GM21619 (cell line): ENCODE data around the gene HOXC9.

ENCODE experiments used
- ATAC-seq: cut with Tn5 transposase; IDR thresholded peaks from one replicate; pipeline ENCODE4 v1.9.1; 2021; ENCODE audit not compliant: unreplicated experiment

The HOXC9 gene

GRCh38 chr12:53986686-53987483 is 13.1 kb upstream of the HOXC9 start:
- ATAC-seq, result no peak

- ATAC-seq, result no peak
Observed at GRCh38 chr12:53987787-53988230, 12.2 kb upstream of the HOXC9 start.

- no peak for ATAC-seq
Observed at GRCh38 chr12:53988541-53989226, 11.3 kb upstream of the HOXC9 start.

- ATAC-seq, result peak; percentile 55
Observed at GRCh38 chr12:53989227-53990113, 10.5 kb upstream of the HOXC9 start.

GRCh38 chr12:53990311-53991076 is 9.5 kb upstream of the HOXC9 start:
- ATAC-seq, result no peak

- no peak for ATAC-seq
Observed at GRCh38 chr12:53991077-53991460, 8.9 kb upstream of the HOXC9 start.

- ATAC-seq, result no peak
Observed at GRCh38 chr12:53992377-53992889, 7.5 kb upstream of the HOXC9 start.

GRCh38 chr12:53993162-53994008 is 6.6 kb upstream of the HOXC9 start:
- ATAC-seq, result no peak

GRCh38 chr12:53994009-53994263 is 6.0 kb upstream of the HOXC9 start:
- ATAC-seq, result no peak

- ATAC-seq, result no peak
Observed at GRCh38 chr12:53994264-53995001, 5.5 kb upstream of the HOXC9 start.

GRCh38 chr12:53995002-53995377 is 5.0 kb upstream of the HOXC9 start:
- no peak for ATAC-seq

GRCh38 chr12:53995378-53996239 is 4.4 kb upstream of the HOXC9 start:
- ATAC-seq, result no peak

GRCh38 chr12:53996240-53997203 is 3.4 kb upstream of the HOXC9 start:
- ATAC-seq, result no peak

- ATAC-seq, result no peak
Observed at GRCh38 chr12:53997204-53998109, 2.5 kb upstream of the HOXC9 start.

GRCh38 chr12:53998110-53998899 is 1.7 kb upstream of the HOXC9 start:
- no peak for ATAC-seq
